CD4-positive, alpha-beta T cell treated with Interleukin-12 subunit alpha and Interleukin-12 subunit beta, for 1 hour (primary cell): ENCODE data around the gene FLT1.
A peak's percentile ranks its signal among the peaks of the same experiment; 100 is the strongest.

Experiments
- DNase-seq: peaks from one replicate; pipeline ENCODE4 v3.0.0-alpha.2; 2020

FLT1 gene

DNA sequence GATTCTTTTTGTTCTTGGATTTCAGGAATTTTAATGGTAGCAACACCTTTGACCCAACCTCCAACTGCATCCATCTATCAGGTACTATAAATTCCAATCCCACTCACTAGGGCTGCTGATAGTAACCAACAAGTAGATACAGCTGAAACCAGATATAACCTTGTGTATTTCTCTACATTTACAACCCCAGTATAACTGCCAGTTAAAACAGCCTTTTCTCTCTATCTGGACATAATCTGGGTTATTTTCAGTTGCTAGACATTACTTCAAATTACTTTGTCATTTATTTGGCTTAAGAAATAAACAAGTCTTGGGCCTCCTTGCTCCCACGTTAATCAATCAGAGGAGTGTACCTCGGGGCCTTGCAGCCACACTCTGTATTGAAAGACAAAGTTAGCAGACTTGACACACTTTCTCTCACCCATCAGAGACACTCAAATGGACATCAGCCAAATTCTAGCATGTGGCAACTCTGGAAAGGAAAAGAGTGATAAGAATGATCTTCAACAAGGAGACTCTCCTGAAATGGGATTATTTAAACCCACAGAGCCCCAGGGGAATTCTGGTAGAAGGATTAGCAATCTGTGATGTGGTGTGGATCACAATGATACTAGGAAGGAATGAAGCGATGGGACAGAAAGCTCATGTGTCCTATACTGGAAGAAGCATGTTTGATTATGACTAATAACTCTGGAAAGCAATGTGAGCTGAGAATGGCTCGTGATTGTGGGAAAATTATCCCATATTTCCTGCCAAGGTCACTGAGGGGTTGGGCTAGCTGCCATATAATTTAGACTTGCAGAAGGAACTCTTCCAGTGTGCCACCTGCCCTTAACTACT lies 157.5 kb downstream of the FLT1 start:
- no peak for DNase-seq

DNA sequence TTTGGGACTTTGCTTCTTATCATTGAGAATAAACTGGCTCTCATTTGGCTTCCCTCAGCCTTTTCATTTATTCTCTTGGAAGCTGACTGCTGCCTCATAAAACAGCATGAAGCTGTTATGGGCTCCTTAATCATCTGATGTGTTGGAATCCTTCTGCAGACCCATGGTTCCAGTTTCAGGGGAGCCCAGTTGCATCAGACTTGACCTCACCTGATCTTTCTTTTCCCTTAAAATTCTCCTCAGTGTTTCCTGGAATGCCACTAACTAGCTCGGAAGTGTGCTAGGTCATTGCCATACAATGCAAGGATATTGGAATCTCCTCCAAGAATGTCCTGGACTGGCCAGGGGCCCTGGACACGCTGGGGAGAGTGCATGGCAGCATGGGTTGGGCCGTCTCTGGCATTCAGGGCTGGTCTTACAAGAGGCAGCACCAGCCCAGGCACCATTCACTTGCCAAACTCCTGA lies 158.7 kb downstream of the FLT1 start:
- no peak for DNase-seq

DNA sequence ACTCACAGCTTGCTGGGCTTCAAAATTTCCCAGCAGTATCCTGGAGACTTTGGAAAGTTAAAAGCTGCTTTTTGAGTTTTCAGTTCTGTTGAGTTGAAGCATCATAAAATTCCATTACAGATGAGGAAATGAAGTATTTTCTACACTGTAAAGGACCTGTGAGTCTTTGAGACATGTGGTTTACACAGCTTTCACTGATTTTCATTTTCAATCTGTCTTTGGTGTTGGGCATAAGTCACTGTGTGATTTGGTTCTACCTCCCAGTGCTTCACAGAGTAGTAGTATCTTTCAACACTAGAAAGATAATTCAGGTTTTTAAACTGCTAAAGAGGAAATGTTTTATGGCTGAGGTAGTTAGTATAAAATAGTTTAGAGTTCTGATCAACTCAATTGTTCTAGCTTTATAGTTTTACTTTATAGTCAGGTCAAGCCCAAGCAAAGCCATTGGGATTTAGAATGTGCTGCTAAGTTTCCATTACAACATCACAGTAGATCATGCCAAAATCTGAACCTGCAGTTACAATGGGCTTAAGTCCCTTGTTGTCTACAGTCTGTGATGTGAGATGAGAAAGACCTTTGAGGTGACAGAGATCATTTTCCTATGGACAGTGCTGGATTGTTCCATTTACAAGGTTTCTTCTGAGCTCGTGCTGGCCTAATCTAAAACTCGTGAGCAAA lies 161.6 kb downstream of the FLT1 start:
- no peak for DNase-seq

DNA sequence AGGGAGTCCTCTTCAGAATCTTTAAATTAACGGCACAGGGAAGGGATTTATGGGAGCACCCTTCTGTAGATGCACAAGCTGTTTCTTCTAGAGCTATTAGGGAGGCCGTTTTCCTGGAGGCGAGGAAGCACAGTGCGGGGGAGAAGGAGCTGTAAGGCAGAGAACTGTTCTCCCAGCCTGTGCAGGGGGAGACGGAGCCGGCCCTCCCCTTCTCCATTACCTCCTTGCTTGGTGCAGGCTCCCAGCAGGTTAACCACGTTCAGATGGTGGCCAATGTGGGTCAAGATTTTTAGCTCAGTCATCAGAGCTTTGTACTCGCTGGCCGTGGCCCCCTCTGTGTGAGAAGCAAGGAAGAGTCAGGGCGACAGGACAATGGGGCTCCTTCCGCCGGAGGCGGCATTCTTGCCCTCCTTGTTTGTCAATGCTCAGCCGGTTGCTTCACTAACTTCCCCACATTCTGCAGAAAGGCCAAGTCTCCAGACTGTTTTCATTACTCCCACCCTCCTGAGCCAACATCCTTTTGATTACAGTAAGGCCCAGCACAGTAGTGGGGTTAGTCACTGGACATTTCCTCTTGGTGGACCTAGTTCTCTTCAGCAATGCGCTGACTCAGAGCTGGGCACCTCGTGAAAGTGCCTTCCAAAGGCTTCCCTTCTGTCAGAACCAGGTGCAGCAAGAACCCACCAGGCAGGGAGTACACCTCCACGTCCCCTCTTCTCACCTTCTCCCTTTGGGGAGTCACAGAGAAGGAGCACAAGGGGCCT lies 165.4 kb downstream of the FLT1 start:
- no peak for DNase-seq

DNA sequence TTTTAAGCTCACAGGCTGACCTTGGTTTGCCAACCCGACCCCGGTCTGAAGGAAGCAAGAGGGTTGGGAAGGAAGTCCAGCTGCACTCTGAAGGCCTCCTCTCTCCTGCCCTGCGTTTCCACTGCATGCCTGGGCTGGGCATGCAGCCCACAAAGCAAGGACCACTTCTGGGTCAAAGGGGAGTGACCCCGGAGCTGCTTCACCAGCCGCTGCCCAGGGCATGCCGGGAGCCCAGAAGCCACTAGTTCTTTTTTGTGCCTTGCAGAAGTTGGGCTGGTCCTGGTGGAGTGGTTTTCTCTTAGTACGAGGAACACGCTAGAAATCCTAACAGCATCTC lies 166.7 kb downstream of the FLT1 start:
- DNase-seq = no peak

DNA sequence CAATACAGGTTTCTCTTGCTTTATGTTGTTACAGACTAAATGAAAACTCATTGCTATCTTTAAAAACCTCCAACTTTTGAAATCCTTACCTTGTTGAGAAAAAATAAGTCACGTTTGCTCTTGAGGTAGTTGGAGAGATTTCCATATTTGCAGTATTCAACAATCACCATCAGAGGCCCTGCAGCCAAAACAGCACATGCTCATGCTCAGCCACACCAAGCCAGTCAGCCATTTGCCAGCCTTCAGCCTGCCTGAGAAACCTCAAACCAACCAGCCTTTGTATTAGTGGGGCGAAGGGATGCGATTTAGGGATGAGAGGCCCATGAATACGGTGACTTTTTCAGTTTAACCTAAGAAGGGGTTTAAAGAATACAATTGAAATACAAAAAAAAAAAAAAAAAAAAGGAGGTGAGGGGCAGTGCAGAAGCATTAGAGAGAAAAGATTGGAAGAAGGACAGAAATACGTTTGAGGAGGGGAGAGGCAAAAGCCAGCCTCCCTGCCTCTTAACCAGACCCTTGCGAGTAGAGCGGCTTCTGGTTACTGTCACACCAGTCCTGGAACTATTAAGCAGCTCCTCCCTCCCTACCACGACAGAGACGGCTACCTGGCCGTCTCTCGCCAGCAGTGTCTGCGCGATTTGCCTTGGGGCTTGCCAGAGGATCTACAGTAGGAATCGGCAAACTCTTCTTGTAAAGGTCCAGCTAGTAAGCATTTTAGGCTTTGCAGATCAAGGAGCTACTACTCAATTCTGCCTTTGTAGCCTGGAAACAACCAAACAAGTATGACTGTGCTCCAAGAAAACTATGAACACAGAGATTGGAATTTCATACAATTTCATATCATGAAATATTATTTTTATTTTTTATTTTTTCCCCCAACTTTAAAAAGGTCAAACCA lies 167.3 kb downstream of the FLT1 start:
- DNase-seq = no peak

DNA sequence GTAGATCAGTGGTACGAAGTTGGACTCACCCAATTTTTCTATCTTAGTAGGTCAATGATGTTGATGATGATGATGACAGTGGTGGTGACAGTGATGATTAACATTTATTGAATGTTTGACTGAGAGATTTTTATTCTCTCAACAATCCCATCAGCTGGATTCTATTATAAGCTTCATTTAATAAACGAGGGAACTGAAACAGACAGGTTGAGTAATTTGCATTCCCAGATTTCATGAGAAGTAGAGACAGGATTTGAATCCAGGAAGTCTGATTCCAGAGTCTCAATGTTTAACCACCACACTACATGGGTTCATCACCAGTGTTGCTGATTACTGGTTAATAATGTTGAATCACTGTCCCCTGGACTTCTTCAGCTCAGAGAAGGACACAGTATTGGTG lies 168.9 kb downstream of the FLT1 start:
- no peak for DNase-seq

DNA sequence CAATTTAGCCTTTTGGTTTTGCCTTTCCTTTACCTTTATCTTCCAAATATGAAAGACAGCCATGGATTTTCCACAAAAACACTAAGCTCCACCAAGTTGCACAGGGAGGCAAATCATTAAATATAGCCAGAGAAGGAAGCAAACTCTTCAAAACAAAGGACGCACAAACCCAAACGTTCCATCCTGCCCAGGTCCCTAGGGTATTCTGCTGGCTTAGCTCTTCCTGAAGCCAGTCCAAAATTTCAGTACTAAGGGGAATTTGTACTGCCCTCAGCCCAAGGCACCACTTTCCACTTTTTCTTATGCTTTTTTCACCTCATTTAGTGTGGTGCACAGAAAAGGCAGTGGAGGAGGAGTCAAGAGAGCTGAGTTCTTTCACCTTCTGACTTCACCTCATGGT lies 169.9 kb downstream of the FLT1 start:
- no peak for DNase-seq

DNA sequence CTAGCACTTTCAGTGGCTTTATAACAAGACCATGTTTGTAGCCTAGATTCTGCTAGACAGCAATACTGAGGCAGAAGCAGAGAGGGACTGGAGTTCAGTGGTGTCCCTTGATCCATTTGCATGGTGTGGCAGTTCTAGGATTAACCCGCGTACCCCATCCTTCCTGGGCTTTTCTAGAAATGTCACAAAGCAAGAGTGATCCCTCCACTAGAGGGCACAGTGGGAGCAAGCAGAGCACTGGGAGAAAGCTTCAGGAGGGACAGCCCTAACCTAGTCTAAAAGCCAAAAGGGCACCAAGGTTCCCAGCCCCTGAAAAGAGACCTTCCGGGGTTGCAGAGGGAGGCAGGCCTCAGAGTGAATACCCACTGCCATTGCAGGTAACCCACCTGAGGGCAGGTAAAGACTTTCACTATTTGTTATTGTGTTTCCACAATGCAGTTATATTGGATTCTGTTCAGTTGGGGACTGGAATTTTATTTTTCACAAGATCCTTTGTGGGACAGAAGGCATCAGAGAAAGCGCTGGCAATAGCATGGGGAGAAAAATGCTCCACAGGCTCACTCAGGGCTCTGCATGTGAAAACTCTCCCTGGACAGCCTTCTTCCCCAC lies 170.6 kb downstream of the FLT1 start:
- peak; percentile 55 for DNase-seq

DNA sequence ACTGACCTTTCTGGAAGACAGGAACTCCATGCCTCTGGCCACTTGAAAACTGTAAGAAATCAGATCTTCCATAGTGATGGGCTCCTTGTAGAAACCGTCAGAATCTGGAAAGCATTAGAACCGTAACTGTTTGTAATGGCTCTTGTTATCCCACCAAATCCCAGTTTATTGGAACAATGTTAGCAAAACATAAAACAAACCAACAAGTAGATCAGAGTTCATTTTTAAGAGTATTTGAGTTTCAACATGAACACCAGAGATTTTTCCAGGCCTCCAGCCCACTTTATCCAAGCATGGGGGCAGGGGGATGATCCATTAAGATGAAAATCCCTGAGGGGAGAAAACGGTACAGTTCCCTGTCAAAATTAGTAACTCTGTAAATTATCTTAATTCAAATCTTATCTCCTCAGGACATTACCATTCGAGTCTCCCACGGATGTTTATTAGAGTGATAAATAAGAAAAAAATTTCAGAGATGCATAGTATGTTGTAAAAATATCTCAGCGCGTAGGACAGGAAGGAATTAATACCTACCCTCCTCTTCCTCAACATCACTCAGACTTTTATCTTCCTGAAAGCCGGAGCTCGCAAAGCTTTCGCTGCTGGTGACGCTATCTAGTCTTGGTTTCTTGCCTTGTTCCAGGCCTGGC lies 172.5 kb downstream of the FLT1 start:
- no peak for DNase-seq

DNA sequence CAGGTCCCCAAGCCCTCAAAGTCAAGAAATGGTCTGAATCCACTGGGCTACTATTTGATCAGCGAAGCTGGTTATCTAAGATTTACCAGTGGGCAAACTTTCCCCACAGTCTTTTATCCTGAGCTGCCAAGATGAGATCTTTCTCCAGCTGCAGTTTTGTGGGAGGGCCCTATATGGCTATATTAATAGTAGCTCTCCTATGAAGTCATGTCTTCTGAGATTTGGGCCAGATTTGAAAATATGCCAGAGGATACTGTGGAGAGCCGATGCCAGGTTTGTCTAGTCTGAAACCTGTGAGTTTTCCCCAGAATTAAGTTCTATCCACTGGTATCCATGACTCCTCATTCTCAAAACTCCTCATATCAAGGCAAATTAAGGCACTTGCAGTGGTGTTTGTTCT lies 173.2 kb downstream of the FLT1 start:
- no peak for DNase-seq

DNA sequence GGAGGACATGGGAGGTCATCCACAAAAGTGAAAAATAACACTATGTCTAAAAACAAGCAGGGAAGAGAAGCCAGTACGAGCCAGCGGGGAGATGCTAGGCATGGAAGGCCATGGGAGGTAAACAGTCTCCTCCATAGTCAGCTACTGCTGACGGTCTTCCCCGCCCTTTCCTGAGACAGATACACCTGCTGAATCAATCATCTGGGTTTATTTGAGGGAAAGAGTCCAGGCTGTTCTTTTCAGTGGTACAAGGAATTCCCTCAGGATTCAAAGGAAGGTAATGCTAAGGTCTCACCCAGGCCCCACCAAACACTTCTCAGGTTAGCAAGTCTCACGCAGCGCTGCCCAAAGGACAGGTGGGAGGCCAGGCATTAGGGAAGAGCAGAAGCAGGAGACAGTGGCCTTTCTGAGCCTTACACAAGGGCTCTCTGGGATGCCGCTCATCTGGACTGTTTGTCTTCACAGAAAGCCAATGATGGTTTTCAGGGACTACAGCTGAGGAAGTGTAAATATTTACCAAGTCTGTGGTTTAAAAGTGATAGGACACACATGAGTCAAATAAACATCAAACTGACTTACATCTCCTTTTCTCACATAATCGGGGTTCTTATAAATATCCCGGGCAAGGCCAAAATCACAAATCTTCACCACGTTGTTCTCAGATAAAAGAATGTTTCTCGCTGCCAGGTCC lies 173.9 kb downstream of the FLT1 start:
- no peak for DNase-seq

DNA sequence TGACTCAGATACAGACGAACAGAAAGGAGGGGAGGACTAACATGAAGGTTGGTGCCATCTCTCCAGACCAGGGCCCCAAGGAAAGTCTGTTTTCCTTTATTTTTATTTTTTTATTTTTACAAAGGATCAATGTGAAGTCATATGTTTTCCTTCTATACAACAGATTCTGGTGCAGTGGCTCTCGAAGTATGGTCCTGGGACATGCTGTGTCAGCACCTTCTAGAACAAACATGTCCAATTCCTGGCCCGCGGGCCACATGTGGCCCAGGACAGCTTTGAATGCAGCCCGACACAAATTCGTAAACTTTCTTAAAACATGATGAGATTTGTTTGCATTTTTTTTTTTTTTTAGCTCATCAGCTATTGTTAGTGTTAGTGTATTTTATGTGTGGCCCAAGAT lies 174.7 kb downstream of the FLT1 start:
- no peak for DNase-seq

DNA sequence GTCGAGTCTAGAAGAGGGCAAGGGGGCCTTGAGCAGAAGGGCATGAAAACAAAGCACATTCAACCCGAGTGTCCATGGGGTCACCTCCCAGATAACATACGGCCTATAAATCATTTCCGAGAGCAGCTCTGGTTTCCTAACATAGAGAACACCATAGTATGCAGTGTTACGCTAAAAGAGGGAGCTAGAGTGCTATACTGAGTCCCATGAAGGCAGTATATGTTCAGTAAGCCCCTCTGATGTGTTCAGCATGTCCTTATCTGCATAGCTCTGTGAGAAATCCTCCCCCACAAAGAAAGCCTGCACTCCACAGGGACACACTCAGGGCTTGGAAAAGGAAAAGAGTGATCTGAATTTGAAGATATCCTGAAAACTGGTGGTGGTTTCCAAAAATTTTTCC lies 175.4 kb downstream of the FLT1 start:
- DNase-seq = no peak

DNA sequence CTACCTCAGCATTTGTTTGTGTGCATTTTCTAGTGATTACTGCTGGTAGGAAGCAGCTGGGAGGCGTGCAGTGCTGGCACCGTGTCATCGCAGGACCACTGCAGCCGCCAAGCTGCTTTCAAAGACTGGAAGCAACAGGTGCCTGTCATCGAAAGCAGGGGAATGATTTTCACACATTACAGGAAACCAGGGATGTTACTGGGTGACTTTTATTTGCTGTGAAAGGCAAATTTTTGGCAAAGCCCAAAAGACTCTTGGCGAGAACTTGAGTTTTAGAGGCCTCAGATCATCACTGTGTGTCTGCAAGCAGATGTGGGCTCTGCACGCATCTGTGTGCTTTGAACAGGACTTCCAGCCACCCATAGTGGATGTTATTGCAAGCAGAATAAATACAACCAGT lies 176.4 kb downstream of the FLT1 start:
- no peak for DNase-seq

DNA sequence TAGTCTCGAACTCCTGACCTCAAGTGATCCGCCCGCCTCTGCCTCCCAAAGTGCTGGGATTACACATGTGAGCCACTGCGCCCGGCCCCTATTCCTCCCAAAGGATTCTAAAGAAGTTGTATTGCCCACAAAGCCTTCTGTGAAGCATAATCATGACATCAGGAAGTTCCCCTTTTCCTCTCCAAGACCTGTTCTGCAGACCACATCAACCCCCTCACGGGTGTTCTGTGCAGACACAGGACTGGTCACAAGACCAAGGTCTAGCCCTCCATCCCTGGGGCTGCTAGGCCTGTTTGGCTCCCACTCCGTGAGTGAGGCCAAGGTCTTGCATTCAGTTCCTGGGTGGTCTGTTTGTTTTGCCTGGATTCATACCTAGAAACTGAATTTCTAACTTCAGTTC lies 178.1 kb downstream of the FLT1 start:
- DNase-seq = no peak

DNA sequence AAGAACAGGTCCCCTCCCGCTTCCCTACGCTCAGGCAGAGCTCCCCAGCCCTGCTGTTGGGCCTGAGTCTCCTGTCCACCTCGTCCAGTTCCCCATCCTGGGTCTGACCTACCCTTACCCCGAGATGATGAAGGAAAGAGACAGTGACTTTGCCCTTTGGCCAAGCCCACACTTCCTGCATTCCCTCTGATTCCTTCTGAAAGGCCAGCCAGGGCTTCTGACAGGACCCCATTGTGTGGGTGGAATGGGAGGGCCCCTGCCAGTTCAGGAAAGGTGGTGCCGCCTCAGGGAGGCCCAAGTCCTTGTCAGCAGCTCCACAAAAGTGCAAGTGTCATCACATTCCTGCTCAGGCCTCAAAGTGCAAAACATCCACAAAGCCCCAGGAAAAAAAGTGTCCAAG lies 178.8 kb downstream of the FLT1 start:
- DNase-seq = no peak

DNA sequence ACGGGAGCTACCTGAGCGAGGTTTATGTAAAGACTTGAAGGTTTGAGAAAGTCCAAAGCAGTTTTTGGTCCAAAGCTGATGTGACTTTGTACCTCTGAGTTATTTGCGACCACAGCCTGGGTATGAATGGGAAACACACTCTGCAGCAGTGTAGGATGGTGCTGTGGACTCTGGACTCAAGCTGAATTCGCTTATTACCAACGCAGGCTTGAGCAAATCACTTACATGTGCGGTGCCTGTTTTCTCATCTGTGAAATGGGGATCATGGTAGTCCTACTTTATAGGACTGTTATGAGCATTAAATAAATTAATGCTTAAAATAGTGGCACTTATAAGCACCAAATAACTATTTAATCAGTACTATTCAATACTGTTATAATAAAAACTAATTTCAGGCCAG lies 180.0 kb downstream of the FLT1 start:
- no peak for DNase-seq

DNA sequence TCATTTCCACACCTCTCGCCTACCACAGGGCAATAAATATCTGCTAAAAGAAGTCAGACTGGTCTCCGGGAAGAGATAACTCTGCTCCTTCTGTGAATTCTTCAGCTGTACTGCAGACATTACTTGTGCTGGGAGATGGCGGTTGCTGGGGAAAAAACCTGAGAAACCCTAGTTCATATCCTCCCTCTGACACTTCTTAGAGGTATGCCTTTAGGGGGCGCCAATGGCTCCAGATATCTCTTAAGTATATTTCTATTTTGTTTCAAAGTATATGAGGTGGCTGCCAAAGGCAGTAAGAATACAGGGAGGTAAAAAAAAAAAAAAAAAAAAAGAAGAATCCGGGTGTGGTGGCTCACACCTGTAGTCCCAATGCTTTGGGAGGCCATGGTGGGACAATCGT lies 181.3 kb downstream of the FLT1 start:
- DNase-seq = no peak

DNA sequence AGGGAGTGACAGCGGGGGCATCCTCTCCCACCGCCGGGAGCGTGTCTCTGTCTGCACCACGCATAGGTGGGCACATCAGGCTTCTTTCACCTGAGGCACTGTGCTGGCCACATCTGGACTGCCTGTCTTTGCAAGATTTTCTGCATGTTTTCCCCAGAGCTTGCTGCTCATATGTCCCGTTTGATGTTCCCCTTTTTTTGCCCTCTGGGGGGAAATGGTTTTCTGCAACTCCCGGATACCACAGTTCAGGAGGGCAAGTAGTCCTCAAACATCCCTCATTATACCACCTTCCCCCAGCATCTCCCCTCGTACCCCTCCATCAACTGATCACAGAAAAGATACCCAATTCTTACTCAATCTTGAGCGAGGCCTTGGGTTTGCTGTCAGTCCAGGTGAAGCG lies 188.6 kb downstream of the FLT1 start:
- DNase-seq = no peak

DNA sequence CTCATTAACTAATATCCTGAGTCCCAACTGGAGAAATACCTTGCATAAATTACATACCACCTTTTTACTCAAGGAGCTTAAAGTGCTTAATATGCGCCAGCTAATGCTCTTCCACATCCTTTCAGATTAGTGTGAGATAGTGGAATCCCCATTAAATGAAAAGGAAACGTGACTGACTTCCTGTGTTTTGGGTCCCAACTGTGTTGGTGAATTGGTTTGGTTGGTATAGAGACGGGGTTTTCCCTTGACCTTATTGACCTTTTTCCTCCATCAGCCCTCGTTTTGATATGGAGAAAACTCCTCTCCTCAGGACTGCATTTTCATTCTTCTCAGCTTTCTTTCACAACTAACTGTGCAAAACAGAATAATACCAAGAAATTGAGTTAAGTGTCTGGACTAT lies 193.1 kb downstream of the FLT1 start:
- DNase-seq = peak; percentile 1
